Activated effector memory CD4-positive, alpha-beta T cell treated with anti-CD3 and anti-CD28 coated beads, Interleukin-2, amount 50 U/mL, for 16 hours (primary cell): ENCODE results near the gene ANXA6.

Source experiments
- DNase-seq: peaks from one replicate; pipeline ENCODE4 v3.0.0-alpha.2; 2020

ANXA6 gene

DNA sequence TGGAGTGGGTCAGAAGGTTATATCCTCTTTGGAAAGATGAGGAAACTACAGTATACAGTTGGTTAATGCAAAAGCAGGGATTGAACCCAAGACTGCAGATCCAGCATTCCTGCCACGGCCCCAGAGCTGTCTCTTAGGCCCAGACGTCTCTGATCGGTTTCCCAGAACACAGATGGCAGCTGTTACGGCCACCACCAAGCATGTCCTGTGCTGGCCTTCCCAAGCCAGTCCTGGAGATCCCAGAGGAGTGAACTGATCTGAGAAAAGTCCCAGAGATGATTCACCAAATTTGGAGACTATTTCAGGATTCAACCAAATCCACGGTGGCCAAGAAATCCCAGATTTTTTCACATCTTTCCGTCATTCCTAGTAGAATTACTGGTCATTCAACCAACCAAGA lies 96.8 kb downstream of the ANXA6 start:
- DNase-seq: no peak

DNA sequence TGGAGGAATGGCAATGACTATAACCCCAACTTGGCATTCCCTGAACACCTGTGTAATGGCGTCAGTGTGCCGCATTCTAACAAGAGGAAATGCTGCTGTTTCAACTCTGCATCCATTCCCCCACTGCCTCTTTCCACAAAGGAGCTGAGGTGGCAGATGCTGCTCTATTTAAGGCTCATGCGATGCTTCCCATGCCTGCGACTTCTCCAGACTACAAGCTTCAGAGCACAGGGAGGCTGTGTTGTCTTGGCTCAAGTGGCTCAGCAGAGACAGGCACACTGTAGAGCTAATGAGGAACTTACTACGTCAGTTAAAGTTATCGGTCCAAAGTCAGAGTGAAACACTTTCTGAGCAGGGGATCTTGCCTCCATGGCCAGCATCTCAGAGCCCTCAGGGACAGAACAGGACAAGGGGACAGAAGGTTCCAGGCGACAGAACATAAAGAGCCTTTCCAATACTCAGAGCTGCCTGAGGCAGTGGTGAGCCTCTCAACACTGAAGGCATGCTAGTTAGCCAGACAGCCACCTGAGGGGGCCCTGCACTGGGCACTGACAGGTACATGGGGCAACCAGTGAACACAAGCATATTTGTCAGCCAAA lies 98.6 kb downstream of the ANXA6 start:
- no peak for DNase-seq

DNA sequence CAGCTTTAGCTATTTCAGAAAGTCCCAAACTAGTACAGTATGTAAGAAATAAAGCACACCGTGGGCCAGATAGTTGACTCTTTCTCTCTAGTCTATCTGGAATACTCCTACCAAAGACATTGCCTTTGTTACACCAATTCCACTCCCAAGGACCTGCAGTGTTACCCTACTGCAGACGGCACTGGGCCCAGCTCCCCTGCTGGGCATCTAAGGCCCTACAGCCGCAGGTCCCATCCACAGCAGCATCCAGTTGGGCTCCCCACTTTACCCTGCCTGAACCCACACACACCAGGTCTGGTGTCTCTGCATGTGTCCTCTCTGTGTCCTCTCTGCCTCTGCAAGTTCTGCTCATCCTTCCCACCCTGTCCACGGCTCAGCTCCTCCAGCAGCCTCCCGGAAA lies 99.3 kb downstream of the ANXA6 start:
- DNase-seq: no peak

DNA sequence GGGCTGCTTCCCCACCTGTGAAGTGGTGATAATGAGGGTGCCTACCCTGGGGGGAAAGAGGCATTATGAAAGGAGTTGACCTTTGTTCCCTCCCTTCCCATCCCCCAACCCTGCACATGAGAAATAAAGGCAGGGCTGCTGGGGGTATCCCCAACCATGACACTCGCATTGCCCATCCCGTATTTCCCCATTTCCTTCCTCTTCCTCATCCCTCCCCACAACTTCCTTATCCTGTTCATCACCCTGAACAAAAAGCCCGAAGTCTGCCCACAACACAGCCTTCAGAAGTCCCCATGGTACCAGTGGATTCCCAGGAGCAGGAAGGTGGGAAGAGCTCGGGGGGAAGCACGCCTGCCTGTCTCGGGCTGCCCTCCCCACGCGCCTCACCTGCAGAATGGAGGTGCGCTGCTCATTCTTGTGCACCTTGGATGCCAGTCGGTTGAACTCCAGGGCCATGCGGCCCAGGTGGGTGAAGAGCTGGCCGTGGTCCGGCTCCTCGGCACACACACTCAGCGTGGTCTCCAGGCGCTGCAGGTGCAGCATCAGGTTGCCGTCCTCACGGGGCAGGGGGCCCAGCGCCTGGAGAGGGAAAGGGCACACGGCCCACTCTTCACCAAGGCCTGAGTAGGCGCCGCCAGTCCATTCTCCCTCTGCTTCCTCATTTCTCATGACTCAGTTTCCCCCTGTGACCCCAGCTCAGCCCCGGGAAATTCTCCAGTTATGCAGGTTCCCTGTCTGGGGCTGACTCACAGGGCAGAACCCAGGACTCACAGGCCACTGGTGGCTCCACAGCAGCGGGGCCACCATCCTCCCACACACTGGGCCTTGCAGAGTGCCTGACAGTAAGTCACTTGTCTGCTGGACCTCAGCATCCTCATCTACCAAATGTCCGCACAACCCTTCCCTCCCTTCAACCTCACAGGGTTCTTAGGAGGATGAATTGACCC lies 100.9 kb downstream of the ANXA6 start:
- no peak for DNase-seq

DNA sequence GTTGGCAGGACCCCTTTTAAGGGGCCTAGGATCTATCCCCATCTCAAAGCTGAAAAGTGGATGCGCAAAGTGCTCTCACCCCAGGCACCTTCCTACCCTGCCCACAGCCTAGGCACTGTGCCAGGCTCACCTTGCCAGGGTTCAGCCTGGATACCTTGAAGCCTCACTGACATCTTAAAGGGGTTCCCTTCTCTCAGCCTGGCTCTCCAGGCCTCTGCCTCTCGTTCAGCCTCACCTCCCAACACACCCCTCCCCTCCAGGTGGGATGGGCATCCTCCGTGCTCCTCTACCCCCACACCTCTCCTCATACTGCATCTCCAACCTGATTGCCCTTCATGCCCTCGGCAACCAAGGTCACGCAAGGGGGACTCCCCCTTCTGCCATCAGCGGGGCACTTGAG lies 102.2 kb downstream of the ANXA6 start:
- DNase-seq: no peak

DNA sequence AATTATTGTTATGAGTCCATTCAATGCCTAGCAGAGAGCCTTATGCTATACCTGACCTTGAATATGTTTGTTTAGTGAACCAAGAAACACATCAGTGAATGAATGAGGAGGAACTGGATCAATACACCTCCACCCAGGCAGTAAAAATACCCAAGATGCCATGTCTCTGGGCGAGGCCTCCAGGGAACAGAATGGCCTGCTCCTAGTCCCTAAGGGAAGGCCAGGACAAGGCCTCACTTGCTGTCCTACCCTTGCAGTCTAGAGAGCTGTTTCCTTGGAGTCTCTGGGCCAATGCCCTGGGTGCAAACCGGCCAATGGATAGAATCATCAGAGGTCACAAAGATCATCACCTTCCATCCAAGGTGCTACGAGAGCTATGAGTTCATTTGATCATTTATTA lies 102.9 kb downstream of the ANXA6 start:
- no peak for DNase-seq

DNA sequence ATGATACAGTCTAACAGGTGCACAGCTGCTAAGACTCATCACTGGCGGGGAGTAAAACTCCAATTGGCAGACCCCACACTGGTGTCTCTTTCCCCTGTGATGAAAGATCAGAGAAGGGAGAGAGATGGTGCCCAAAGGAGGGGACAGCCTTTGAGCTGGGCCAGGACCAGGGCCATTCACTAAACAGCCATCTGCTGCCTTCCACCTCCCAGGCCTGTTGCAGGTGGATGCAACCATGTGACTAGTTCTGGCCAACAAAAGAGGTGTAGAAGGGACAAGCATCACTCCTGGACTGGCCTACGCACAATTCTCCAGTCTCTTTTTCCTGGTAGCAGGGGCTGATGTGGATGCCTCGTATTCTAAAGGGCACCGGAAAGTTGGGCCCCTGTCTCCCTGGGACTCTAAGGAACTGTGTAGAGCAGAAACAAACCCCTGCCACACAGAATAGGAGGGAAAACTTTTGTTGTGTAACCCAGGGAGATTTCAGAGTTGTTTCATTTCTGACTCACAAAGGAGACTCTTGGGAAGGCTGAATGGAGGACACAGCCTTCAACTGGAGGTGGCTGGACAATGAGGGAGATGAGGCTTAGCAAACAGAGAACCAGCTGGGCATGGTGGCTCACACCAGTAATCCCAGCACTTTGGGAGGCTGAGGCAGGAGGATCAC lies 103.7 kb downstream of the ANXA6 start:
- no peak for DNase-seq

DNA sequence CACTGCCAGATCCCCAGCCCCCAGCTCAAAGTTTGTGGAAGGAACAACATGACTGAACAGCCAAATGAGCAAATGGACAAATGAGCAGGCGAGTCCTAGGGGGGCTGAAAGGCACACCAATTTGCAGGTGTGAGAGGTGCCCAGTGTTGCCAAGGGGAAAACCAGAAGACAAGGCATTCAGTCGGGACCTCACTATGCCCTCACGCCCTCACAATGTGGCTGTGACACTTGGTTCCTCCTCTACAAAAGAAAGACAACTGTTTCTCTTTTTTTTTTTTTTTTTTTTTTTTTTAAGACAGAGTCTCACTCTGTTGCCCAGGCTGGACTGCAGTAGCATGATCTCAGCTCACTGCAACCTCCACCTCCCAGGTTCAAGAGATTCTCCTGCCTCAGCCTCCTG lies 104.7 kb downstream of the ANXA6 start:
- DNase-seq: no peak

DNA sequence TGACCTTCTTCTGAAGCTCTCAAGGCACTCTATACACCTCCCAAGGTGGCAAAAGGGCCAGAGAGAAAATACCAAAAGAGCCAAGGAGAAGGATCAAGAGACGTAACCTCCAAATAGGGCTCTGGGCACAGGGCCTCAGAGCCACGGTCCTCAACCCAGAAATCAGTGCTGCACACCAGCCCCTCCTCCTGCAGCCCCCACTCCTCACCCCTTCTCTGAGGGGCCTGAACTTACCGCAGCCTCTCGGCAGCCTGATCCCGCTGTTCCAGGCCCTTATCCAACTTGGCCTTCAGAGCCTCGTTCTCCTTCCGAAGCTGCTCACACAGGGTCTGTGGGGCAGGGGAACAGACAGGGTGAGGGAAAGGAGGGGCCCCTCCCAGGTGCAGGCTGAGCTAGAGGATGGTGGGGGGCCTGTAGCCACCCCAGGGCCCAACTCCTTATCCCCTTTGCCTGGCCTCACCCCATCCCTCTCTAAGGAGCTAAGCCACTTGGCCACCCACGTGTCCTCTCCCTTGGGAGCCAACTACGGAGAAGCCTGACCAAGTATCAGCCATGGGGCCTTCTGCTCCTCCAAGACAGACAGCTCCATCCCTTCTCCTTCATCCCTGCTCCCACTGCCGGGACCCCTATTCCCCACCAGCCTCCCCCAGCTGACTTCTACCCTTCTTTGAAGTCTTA lies 105.5 kb downstream of the ANXA6 start:
- no peak for DNase-seq

DNA sequence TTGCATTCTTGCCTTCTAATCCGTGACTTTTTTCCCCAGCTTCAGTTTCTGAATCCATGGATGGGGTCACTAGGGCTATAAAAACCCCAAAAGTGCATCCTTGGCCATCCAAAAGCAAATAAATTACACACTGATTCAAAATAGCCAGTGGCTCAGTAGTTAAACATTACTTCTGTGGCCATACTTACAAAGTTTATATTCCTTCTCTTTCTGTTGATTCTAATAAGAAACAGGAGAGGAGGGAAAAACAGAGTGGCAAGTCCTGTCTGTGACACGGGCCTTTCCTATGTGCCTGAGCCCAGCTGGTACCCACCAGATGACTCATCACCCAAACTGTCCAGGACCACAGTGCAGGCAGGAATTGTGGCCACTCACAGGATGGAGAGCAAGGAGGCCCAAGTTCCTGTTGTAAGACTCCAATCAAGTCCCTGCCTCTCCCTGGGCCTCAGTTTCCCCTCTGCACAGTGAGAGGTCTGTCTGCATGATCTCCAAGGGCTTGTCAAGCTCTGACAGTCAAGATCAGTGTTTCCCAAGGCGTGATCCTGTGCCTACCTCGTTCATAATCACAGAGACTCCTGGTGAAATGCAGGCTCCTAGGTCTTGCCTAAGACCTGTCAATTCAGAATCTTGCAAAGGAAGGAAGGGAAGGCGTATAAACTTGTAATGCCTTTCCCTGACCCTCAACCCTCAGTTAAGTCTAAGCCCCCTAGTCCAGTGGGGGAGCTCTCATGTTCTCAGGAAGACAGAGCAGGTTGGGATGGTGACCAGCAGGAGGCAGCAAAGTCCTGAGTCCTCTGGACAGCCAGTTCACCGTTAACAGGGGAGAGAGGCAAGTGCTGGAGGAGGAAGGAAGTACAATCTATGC lies 106.3 kb downstream of the ANXA6 start:
- DNase-seq: peak; percentile 87
